HEK293 (cell line): ENCODE measurements around the gene OR52I2.

ENCODE experiments used
- BCL11B ChIP-seq: fragments of 450-650 bp; formaldehyde crosslinking; IDR thresholded peaks from 2 replicates; pipeline ENCODE4 v1.5.1; 2016; ENCODE audit warnings: low read depth, missing biosample characterization, missing genetic modification characterization
- GFI1B ChIP-seq: fragments of 450-650 bp; formaldehyde crosslinking; IDR thresholded peaks from 2 replicates; pipeline ENCODE4 v1.5.1; 2016; ENCODE audit warnings: missing biosample characterization, missing genetic modification characterization
- GLIS1 ChIP-seq: fragments of 450-650 bp; formaldehyde crosslinking; IDR thresholded peaks from 2 replicates; pipeline ENCODE4 v1.5.1; 2016; ENCODE audit warnings: missing biosample characterization, missing genetic modification characterization
- GLIS2 ChIP-seq: fragments of 450-650 bp; formaldehyde crosslinking; IDR thresholded peaks from 2 replicates; pipeline ENCODE4 v1.5.1; 2016; ENCODE audit warnings: missing biosample characterization, missing genetic modification characterization
- HOXD13 ChIP-seq: sonication (generic); formaldehyde crosslinking; IDR thresholded peaks from 2 replicates; pipeline ENCODE4 v1.8.0; 2022; ENCODE audit warnings: missing genetic modification reagents, borderline replicate concordance
- MEIS1 ChIP-seq: sonication (generic); formaldehyde crosslinking; IDR thresholded peaks from 2 replicates; pipeline ENCODE4 v1.8.1; 2022; ENCODE audit warnings: missing genetic modification reagents, mild to moderate bottlenecking, borderline replicate concordance
- OSR2 ChIP-seq: fragments of 450-650 bp; formaldehyde crosslinking; IDR thresholded peaks from 2 replicates; pipeline ENCODE4 v1.5.1; 2016; ENCODE audit warnings: missing biosample characterization, missing genetic modification characterization
- OVOL3 ChIP-seq: fragments of 450-650 bp; formaldehyde crosslinking; IDR thresholded peaks from 2 replicates; pipeline ENCODE4 v1.5.1; 2016; ENCODE audit warnings: missing biosample characterization, missing genetic modification characterization
- TCF7L2 ChIP-seq: IDR thresholded peaks from 2 replicates; pipeline ENCODE4 v1.6.1; 2011; ENCODE audit warnings: low read depth, mild to moderate bottlenecking, inconsistent platforms, low read length, moderate library complexity, borderline replicate concordance
- TRIM28 ChIP-seq: IDR thresholded peaks from 2 replicates; pipeline ENCODE4 v1.6.1; 2011; ENCODE audit warnings: low read length, control low read depth, borderline replicate concordance
- WT1 ChIP-seq: fragments of 450-650 bp; formaldehyde crosslinking; IDR thresholded peaks from 2 replicates; pipeline ENCODE4 v1.5.1; 2016; ENCODE audit warnings: missing biosample characterization, missing genetic modification characterization
- YY1 ChIP-seq: fragments of 450-650 bp; formaldehyde crosslinking; IDR thresholded peaks from 2 replicates; pipeline ENCODE4 v1.5.1; 2018; ENCODE audit warnings: missing biosample characterization, missing genetic modification characterization
- ZBTB17 ChIP-seq: fragments of 450-650 bp; formaldehyde crosslinking; IDR thresholded peaks from 2 replicates; pipeline ENCODE4 v1.5.1; 2016; ENCODE audit warnings: missing biosample characterization, missing genetic modification characterization
- ZFHX2 ChIP-seq: fragments of 450-650 bp; formaldehyde crosslinking; conservative IDR thresholded peaks from 2 replicates; pipeline ENCODE4 v1.5.1; 2016; ENCODE audit warnings: missing biosample characterization, missing genetic modification characterization
- ZIC2 ChIP-seq: fragments of 450-650 bp; formaldehyde crosslinking; IDR thresholded peaks from 2 replicates; pipeline ENCODE4 v1.5.1; 2016; ENCODE audit warnings: missing biosample characterization, missing genetic modification characterization
- ZNF112 ChIP-seq: fragments of 450-650 bp; formaldehyde crosslinking; IDR thresholded peaks from 2 replicates; pipeline ENCODE4 v1.5.0; 2017; ENCODE audit warnings: missing biosample characterization, missing genetic modification characterization
- ZNF133 ChIP-seq: fragments of 450-650 bp; formaldehyde crosslinking; IDR thresholded peaks from 2 replicates; pipeline ENCODE4 v1.5.1; 2016; ENCODE audit warnings: missing biosample characterization, missing genetic modification characterization
- ZNF184 ChIP-seq: fragments of 450-650 bp; IDR thresholded peaks from 2 replicates; pipeline ENCODE4 v1.5.1; 2018; ENCODE audit warnings: missing biosample characterization, mild to moderate bottlenecking, missing genetic modification characterization
- ZNF239 ChIP-seq: fragments of 450-650 bp; formaldehyde crosslinking; IDR thresholded peaks from 2 replicates; pipeline ENCODE4 v1.5.1; 2016; ENCODE audit warnings: missing biosample characterization, missing genetic modification characterization
- ZNF302 ChIP-seq: fragments of 450-650 bp; formaldehyde crosslinking; IDR thresholded peaks from 2 replicates; pipeline ENCODE4 v1.5.1; 2016; ENCODE audit warnings: missing biosample characterization, missing genetic modification characterization, low read depth
- ZNF350 ChIP-seq: fragments of 450-650 bp; formaldehyde crosslinking; IDR thresholded peaks from 2 replicates; pipeline ENCODE4 v1.5.0; 2017; ENCODE audit warnings: missing biosample characterization, mild to moderate bottlenecking, missing genetic modification characterization
- ZNF423 ChIP-seq: fragments of 450-650 bp; formaldehyde crosslinking; IDR thresholded peaks from 2 replicates; pipeline ENCODE4 v1.5.1; 2016; ENCODE audit warnings: missing biosample characterization, missing genetic modification characterization
- ZNF501 ChIP-seq: fragments of 450-650 bp; formaldehyde crosslinking; IDR thresholded peaks from 2 replicates; pipeline ENCODE4 v1.5.1; 2016; ENCODE audit warnings: missing biosample characterization, missing genetic modification characterization
- ZNF514 ChIP-seq: fragments of 450-650 bp; formaldehyde crosslinking; IDR thresholded peaks from 2 replicates; pipeline ENCODE4 v1.5.1; 2016; ENCODE audit warnings: missing biosample characterization, missing genetic modification characterization
- ZNF626 ChIP-seq: fragments of 450-650 bp; sonication (Bioruptor Pico); formaldehyde crosslinking; IDR thresholded peaks from 2 replicates; pipeline ENCODE4 v1.5.1; 2018; ENCODE audit warnings: missing biosample characterization, missing genetic modification characterization, inconsistent platforms
- ZNF660 ChIP-seq: fragments of 450-650 bp; IDR thresholded peaks from 2 replicates; pipeline ENCODE4 v1.5.1; 2018; ENCODE audit warnings: missing biosample characterization, mild to moderate bottlenecking, missing genetic modification characterization
- ZNF768 ChIP-seq: fragments of 450-650 bp; formaldehyde crosslinking; IDR thresholded peaks from 2 replicates; pipeline ENCODE4 v1.5.1; 2018; ENCODE audit warnings: missing biosample characterization, mild to moderate bottlenecking, missing genetic modification characterization
- ZSCAN30 ChIP-seq: fragments of 450-650 bp; IDR thresholded peaks from 2 replicates; pipeline ENCODE4 v1.5.1; 2018; ENCODE audit warnings: missing biosample characterization, mild to moderate bottlenecking, missing genetic modification characterization, moderate library complexity
- TF ChIP-seq, protein P1 (sequence below): fragments of 450-650 bp; formaldehyde crosslinking; IDR thresholded peaks from 2 replicates; pipeline ENCODE4 v1.5.1; 2017; ENCODE audit warnings: missing biosample characterization, missing genetic modification characterization
- TF ChIP-seq, protein P2 (sequence below): fragments of 450-650 bp; formaldehyde crosslinking; IDR thresholded peaks from 2 replicates; pipeline ENCODE4 v1.5.1; 2016; ENCODE audit warnings: missing biosample characterization, missing genetic modification characterization, borderline replicate concordance
- TF ChIP-seq, protein P3 (sequence below): fragments of 450-650 bp; formaldehyde crosslinking; IDR thresholded peaks from 2 replicates; pipeline ENCODE4 v1.5.1; 2017; ENCODE audit warnings: missing biosample characterization, mild to moderate bottlenecking, missing genetic modification characterization, moderate library complexity

The OR52I2 gene

GRCh38 chr11:4607781-4608666 is 26.5 kb downstream of the OR52I2 start, which contains the start of gene TRIM68 (continued):
- peak; percentile 47; the same call in 1 of the 2 replicates for TF ChIP-seq GLIS2 (tag by site-specific recombination)
- no peak for TF ChIP-seq ZNF626 (tag by site-specific recombination)
- peak; percentile 77 for TF ChIP-seq ZNF350
- TF ChIP-seq OVOL3 (tag by site-specific recombination), result no peak
- no peak for TF ChIP-seq ZNF423 (tag by site-specific recombination)
- peak; percentile 40; the same call in 1 of the 2 replicates for TF ChIP-seq ZBTB17
- TF ChIP-seq ZNF302 (tag by site-specific recombination), result no peak
- peak; percentile 40; the same call in 1 of the 2 replicates for TF ChIP-seq ZNF501 (tag by site-specific recombination)
- TF ChIP-seq, protein P1, sequence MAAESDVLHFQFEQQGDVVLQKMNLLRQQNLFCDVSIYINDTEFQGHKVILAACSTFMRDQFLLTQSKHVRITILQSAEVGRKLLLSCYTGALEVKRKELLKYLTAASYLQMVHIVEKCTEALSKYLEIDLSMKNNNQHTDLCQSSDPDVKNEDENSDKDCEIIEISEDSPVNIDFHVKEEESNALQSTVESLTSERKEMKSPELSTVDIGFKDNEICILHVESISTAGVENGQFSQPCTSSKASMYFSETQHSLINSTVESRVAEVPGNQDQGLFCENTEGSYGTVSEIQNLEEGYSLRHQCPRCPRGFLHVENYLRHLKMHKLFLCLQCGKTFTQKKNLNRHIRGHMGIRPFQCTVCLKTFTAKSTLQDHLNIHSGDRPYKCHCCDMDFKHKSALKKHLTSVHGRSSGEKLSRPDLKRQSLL (tag by site-specific recombination), result peak; percentile 86
- no peak for TF ChIP-seq GFI1B (tag by site-specific recombination)
- no peak for TF ChIP-seq ZNF239 (tag by site-specific recombination)
- 0 out of 2 replicates have a peak, but pooled peaks have one; percentile 48 for TF ChIP-seq ZSCAN30 (tag by site-specific recombination)
- TF ChIP-seq YY1 (tag by site-specific recombination), result no peak
- TF ChIP-seq ZNF184, result no peak
- peak; percentile 24; the same call in 1 of the 2 replicates for TF ChIP-seq ZIC2 (tag by site-specific recombination)
- no peak for TF ChIP-seq HOXD13 (CRISPR knock-in tag)
- TF ChIP-seq ZNF768 (tag by site-specific recombination), result 0 out of 2 replicates have a peak, but pooled peaks have one; percentile 11
- no peak for TF ChIP-seq BCL11B (tag by site-specific recombination)
- TF ChIP-seq ZNF660 (tag by site-specific recombination), result peak; percentile 25
- TF ChIP-seq ZNF514 (tag by site-specific recombination), result no peak
- TF ChIP-seq GLIS1 (tag by site-specific recombination), result peak; percentile 34; the same call in 1 of the 2 replicates
- no peak for TF ChIP-seq ZNF112 (tag by site-specific recombination)
- no peak for TF ChIP-seq WT1 (tag by site-specific recombination)
- TF ChIP-seq, protein P2, sequence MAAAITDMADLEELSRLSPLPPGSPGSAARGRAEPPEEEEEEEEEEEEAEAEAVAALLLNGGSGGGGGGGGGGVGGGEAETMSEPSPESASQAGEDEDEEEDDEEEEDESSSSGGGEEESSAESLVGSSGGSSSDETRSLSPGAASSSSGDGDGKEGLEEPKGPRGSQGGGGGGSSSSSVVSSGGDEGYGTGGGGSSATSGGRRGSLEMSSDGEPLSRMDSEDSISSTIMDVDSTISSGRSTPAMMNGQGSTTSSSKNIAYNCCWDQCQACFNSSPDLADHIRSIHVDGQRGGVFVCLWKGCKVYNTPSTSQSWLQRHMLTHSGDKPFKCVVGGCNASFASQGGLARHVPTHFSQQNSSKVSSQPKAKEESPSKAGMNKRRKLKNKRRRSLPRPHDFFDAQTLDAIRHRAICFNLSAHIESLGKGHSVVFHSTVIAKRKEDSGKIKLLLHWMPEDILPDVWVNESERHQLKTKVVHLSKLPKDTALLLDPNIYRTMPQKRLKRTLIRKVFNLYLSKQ (tag by site-specific recombination), result no peak
- TF ChIP-seq ZNF133, result no peak
- TF ChIP-seq TCF7L2, result no peak
- no peak for TF ChIP-seq MEIS1 (CRISPR knock-in tag)
- peak; percentile 73; the same call in 1 of the 2 replicates for TF ChIP-seq TRIM28
- TF ChIP-seq, protein P3, sequence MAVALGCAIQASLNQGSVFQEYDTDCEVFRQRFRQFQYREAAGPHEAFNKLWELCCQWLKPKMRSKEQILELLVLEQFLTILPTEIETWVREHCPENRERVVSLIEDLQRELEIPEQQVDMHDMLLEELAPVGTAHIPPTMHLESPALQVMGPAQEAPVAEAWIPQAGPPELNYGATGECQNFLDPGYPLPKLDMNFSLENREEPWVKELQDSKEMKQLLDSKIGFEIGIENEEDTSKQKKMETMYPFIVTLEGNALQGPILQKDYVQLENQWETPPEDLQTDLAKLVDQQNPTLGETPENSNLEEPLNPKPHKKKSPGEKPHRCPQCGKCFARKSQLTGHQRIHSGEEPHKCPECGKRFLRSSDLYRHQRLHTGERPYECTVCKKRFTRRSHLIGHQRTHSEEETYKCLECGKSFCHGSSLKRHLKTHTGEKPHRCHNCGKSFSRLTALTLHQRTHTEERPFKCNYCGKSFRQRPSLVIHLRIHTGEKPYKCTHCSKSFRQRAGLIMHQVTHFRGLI (tag by site-specific recombination), result peak; percentile 62
- no peak for TF ChIP-seq ZFHX2
- TF ChIP-seq OSR2 (tag by site-specific recombination), result 0 out of 2 replicates have a peak, but pooled peaks have one; percentile 17
